ENCODE measurements around the gene HMX3.
A peak's percentile ranks its signal among the peaks of the same experiment; 100 is the strongest.

Gene HMX3
- total RNA-seq, result 0.56 reads per million

DNA sequence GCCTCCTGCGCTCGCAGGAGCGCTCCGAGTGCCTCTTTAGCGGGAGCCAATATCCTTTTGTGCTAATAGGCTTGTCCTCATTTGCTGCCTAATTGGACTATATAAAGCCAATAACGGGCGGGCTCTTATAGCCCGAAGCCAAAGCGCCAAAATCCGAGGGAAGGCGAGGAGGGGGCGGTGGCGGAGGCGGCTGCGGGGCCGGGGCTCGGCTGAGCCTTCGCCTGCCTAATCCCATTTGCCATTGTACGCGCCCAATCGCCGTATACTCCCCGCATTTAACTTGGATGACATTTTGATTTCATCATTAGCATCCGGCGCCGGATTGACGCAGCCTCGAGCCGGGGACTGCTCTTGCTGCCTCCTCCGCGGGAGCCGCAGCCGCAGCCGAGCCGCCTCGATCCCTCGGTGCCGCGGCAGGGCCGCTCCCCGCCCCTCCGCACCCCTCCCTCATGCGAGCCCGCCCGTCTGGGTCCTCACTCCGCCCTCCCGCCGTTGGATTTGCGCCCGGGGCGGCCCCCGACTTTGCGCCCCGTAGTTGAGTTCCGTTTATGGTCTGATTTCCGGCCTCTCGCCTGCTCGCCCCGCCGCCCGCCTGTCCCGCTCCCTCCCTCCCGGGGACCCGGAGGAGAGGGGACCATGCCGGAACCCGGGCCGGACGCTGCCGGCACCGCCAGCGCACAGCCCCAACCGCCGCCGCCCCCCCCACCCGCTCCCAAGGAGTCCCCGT is at the start of gene HMX3:
Gene HMX3 (plus strand): TSS at position 556 of the 727 bp plus-strand sequence. CDS start 81 bp downstream, at position 637.
- DNase-seq, result peak; percentile 41

DNA sequence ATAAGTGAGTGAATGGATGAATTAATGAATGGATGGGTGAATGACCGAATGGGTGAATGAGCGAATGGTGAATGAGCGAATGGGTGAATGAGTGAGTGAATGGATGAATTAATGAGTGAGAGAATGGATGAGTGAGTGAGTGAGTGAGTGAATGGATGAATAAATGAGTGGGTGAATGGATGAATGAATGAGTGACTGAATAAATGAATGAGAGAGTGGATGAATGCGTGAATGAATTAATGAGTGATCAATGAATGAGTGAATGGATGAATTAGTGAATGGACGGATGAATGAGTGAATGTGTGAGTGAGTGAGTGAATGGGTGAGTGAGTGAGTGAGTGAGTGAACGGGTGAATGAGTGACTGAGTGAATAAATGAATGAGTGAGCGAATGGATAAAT is 49.5 kb upstream of the HMX3 start:
- DNase-seq, result no peak

DNA sequence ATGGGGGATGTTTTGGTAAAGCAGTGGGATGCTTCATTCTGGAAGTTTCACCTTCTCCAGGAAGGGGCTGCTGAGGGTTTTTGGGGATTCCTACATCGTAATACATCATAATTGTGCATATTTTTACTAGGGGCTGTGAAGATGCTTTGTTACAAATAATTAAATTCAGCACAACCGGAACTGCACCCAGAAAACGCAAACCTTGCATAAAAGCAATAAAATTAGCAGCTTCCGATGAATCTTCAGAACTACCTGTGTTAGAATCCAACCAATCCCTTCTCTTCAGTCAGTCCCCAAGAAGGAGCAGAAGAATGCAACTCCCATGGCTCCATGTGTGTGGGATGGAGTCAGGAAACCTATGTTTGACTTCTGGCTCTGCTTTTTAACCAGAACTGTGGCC is 48.4 kb upstream of the HMX3 start:
- DNase-seq, result no peak

DNA sequence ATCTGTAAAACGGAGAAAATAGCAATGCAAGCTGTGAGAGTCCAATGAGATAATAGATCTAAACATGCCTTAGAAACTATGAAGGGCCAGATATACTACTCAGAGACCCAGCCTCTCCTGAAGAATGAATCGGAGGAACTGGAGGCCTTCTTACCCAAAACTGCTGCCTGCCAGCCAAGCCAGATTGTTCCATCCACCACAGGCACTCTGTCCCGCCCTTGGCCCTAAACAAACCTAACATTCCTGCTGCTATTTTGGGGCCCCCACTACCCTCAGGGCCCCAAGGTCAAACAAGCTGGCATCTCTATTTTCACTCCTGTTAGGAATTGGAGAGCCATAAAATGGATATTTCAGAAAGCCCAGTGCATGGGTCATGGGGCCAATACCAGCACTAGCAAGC is 48.0 kb upstream of the HMX3 start:
- DNase-seq, result no peak

DNA sequence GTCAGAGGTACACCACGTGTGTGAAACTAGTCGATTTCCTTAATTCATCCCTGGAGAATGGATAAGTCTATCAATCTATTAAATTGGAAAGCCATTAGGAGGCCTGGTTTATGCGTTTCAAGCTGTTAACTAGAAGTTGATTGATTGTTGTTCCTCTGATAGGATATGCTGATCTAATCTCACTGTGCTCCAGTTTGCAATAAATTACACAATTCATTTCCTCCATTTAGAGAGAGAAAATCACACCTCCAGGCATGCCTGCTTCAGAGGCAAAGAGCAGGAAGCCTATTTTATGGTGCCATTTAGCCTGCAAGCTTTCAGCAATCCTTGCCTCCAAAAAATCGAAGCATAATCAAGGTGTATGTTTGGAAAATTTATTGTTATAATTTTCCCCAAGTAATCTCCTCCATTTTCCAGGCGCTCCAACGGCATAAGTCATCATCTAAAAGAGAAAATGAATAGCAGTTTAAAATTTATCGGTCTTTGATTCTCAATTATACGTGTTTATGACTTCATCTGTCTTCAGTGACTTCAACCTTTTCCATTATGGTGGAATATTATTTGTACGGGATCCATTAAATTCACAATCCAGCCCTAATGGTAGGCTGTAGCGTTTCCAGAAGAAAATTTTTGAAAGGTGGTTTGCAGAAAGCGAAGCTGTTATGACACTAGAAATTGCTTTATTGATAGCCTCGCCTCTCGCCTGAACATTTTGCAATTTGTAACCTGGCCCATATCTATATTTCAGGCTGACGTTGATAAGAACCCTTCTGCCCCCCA is 42.9 kb upstream of the HMX3 start:
- DNase-seq, result no peak

DNA sequence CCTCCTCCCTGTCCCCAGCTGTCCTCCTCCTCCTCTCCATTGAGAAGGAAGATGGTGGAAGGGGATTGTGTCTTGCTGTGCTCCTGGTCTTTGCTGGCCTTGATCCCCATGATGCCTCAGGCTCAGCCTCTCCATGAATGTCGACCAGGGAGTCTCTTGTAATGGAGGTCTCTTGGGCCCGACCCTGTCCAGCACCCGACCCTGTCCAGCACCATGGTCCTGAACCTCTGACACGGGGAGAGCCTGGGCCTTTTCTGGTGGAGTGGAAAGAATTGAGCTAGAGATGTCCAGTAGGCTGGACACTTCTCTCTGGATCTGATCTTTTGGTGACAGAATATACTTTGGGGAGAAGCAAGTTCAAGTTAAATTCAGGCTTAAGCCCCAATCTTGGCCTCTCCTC is 42.3 kb upstream of the HMX3 start:
- DNase-seq, result no peak

DNA sequence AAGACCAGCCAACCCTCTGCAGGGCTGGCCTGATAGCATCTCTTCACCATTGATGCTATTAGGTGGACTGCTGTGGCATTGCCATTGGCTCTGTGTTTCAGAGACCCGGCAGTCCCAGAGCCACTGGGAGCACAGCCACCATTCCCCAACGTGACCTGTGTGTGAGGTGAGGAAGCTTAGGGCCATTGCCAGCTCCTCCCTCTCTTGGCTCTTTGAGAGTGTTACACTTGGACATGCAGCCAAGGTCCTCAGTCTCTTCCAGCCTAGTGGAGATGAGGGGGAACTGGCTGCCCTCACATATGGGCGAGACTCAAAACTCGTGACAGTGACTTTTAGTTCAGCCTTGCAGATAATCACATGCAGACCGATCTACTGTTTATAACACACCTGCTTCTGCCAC is 39.3 kb upstream of the HMX3 start:
- no peak for DNase-seq

DNA sequence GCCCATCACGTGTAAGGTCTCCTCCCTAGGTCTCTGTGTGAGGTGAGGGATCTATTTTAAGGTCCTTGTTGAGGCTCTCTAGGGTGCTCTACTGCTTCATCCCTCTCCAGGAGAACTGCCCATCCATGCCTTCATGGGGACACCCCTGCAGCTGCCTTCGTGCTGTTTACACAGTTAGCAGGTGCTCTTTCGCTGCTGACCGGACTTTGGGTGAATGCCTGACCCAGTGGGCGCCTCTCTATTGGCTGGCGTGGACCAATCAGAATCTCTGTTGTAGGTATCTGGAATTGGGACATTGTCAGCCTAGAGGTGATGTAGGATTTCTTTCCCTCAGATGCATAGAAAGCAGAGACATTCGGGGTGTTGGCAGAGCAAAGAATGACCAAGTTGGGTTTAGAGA is 38.7 kb upstream of the HMX3 start:
- no peak for DNase-seq

DNA sequence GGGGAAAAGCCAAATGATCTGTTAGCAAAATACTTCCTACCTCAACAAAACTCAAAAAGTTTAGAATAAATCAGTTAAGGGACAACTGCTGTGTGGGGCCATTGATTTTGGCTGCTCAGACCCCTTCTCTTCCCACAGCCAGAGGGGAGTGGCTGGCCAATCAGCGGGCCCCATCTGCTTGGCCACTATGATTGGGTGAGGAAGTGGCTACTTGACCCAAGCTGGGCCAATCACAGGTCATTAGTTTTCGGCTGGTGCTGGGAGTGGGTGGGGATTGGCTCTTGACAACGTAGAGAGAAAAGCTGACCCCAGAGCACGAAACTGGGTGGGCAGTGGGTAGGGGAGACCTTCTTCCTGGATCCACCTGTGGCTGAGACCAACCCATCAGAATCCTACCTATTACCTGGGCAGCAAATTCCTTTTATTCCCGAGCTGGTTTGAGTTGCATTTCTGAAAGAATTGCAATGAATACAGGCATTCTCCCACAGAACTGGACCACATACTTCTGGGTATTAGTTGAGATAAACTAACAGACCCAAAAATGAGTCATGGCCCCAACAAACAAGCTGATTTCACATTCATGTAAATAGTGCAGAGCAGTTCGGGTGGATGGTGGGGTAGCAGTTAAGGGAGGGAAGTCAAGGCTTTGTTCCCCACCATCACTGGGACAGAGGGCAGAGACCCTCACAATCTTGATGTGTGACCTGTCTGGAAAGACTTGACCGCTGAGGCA is 35.6 kb upstream of the HMX3 start:
- DNase-seq, result no peak

DNA sequence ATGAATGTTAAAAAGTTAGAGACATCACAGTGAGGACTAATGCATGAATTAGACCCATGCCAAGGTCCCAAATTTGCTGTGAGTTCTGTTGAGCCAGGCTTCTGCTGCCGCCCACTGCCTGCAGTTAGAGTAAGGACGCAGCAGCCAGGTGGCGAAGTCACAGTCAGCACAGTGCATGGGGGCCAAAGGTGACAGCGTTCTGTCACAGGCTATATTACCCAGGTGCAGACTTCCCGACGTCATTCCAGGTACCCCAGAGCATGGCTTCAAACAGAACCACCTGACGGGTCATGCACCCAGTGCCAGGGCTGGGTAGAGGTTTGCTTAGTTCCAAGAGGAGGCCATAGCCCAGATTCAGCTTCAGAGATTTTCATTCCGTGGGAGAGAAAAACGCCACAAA is 33.9 kb upstream of the HMX3 start:
- no peak for DNase-seq

DNA sequence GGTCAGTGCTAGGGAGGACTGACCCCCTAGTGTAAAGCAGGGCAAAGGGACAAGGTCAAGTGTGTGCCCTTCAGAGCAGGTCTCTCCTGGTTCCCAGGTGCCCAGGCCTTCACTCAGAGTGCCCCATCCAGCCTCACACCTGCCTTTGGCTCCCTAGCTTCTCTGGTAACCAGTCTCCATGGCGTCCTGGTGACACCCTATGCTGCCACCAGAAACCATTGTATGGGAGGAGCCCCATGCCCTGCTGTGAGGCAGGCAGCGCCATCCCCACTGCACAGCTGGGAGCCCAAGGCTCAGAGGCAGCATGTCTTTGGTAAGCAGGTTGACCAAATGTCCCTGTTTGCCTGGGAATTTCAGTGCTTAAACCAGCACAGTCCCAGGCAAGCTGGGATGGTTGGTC is 33.1 kb upstream of the HMX3 start:
- no peak for DNase-seq

DNA sequence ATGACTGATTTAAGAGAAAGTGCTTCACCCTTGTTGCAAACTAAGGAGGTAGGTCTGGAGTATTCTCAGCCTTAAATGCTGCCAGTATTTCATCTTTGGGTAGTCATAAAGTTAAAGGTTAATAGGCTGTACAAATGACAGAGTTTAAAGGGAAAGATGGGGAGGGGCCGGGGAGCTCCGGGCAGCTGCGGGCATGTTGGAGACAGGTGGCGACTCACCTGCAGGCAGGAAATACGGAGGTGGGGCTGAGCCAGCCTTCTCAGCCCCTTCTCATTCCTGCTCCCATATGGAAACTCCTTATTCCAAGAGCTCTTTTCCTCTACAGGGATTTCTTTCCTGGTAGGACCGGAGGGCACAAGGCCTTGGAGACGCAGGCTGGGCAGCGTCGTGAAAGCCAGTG is 31.8 kb upstream of the HMX3 start:
- no peak for DNase-seq

DNA sequence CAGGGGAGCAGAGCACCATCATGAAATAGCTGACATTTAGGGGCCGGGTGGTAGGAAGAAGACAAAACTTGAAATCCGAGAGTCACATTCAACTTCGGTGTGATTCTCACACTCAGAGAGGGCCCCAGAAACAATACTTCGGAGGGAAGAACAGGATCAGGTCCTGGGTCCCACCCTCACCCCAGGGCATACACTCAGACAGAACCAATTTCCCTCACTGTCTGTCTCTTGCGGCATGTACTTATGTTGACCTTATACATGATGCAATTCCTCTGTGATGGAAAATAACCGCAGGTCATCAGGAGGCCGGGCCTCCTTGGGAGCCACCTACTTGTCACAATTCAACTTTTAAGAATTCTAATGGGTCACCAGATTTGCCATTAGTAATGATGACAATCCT is 26.3 kb upstream of the HMX3 start:
- no peak for DNase-seq

DNA sequence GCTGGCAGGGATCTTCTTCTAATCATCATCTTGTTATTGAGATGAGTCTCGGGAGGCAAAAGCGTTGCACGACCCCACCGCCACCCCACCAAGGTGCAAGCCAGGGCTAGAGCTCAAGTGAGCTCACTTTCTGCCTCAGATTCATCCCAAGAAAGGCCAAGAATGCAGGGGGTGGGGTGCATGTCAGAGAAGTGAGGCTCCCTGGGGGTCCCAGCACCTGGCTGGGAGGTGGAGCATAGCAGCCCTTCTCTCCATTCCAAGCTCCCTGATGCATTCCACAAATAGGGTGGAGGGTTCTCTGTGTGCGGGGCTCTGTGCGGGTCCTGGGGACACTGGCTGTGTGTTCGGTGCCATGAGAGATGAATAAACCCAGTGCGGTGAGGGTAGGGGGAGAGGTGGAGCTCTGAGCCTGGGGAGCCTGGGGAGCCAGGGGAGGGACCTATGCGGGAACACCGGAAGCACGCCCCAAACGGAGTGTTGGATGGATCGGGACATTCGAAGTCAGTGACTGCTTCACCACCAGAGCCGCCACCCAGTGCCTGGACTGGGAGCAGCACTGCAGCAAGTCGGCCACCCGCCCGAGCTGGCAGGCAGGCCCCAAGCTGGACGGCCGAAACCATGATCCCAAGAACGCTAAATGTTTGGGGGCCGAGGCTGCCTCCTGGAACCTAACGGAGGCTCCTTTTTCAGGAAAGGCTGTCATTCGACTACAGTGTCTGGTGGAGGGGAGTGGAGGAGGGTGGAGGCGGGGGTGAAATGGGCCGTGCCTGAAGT is 17.9 kb upstream of the HMX3 start:
- DNase-seq, result no peak

DNA sequence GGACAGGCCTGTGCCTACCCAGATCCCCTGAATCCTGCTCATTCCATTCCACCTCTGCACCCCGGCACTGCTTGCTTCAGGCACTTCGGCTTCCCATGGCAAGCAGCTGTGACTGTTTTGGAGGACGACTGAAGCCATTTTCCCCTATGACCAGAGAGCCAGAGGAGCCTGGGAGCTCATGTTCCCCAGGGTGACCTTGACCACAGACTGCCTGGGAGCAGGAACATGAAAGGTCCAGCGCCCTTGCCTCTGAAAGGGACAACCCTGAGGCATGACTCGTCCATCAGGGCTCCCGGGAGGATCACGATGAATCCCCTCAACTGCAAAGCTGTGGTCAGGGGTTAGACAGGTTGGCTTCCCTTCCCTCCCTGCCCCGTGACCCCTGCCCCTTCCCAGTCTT is 16.7 kb upstream of the HMX3 start:
- DNase-seq, result no peak

DNA sequence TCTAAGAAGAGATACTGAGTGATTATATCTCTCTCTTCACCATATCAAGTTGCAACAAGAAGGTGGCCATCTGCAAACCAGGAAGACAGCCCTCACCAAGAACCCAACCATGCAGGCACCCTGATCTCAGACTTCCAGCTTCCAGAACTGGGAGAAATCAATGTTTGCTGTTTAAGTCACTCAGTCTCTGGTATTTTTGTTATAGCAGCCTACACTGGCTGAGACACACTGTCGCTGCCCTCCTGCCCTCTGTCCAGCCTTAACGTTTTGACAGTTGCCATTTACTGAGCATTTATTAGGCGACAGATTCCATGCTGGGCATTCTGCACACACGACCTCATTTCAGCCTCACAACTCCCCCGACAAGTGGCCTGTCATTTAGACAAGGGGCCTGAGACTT is 9.5 kb upstream of the HMX3 start:
- DNase-seq, result no peak

DNA sequence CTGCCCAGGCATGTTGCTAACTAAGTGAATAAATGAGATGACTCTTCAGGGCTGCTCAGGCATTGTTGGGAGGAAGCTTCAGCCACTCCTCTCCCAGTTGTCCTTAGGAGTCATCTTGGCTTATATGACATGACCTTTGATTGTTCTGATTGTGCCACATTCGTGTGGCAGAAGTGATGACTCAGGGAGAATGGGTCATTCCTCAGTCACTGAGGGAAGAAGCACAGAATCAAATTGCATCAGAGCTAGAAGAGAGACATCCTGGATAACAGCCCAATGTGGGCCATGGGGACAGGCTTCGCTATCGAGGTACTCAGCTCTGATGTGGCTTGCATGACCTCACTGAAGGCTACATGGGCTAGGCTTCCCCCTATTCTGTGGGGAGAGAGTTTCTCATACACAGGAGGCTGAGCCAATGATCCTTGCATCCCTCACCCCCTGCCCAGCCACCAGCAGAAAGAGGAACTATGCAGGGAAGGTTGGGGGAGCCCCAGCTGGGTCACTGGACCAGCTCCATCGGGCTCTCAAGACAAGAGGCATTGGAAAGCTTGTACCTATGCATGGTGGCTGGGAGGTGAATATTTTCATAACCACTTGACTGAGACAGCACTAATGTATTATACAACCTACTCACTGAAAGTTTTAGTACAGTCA is 6.0 kb upstream of the HMX3 start:
- DNase-seq, result no peak

DNA sequence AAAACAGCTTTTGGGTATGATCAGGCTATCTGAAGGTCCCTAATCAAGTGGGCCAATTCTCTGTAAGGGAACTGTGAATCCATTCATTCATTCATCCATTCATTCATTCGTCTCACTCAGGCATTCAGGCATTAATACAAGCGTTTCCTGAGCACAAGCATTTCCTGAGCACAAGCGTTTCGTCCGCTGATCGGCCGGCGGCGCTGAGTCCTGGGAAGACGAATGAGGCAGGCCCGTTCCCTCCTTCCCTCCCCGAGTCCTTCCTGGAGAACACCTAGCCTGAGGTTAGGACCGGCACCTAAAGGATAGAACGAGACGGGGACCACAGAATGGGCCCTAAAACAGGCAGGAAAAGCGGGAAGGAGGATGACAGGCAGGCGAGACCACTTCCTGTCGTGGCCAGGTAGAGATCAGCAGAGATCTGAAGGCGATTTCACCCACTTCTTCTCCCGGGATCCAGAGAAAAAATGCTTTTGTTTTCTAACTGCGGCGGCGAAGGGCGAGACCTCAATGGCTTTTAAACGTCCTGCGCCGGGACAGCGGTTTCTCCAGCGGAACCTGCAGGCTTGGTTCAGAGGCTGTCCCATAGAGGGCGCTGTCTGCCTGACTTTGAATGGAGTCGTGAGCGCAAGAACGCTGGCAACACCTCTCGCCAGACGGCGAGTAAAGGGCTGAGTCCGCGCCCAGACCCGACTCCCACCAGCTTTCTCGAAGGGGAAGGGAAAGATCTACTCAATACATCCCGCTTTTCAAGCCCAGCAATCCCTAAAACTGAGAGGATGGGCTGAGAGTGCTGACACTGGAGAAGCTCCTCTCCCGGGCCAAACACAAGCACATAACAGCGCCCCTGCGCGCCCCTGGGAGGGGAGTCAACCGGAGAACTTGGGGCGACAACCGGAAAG is 2.9 kb upstream of the HMX3 start:
- DNase-seq, result peak; percentile 84

DNA sequence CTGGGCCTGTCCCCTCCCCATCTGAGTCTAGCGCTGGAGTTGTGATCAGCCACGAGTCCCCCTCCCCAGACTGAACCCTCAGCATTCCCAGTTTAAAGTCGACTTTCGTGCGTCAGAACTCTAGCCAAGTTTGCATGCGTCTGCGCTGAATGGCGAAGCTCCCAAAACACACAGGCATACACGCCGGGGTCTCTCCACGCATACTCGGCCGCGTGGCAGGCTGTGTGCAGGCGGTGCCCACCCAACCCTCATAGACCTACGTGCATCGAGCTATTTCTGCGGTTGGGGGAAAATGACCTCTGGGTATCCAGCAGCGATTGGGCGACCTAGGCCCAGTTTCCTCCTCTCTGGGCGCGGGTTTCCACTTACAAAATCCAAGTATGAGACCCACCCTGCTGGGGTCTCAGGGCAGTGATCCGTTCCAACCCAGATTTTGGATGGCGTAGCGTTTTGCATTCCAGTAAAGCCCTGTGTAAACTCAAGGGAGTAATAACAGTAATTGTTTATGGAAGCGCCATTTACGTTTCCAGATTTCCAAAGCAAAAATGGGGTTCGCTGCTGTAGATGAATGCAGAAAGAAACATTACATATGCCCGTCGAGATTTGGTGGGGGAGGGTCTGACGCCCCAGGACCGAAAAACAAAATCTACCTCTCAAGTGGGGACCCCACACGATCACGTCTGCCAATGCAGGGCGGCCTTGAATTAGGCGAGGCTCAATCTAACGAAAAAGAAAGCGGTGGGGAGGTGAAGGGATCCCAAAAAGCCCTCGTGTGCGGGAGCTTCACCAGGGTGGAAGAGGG is 2.0 kb upstream of the HMX3 start:
- DNase-seq, result no peak

DNA sequence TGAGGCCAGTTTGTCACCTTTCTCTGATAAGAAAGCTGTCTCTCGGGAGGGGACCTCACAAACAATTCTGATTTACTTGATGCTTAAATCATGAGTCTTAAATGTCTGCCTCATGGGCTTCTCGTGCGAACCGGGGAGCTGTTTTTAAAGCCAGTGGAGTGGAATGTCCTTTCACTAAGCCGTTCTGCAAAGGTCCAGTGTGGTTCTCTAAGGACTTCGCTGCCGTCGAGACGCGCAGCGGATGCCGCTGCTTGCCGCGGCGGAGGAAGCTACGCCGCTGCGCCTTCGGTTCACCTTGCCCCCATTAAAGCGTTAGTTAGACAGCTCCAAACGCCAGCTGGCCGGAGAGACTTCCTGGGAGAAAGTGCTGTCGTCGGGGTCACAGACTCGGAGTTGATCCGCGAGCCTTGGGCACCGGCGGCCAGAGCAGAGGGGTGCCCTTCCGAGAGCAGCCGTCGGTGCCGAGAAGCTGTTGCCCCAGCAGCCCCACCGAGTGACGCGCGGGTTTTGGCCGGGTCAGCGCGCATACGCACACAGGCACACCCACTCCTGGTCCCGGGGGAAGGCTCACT is 1.3 kb upstream of the HMX3 start:
- no peak for DNase-seq
